Muscle layer of duodenum (tissue), 2 donors: Measurements from ENCODE around the gene TUBB2A.
A peak's percentile ranks its signal among the peaks of the same experiment; 100 is the strongest.
"Not testable (repeated sequence)": the region's sequence is repeated elsewhere in the genome, so short reads cannot be mapped to it uniquely, and the experiment has no call there.

ENCODE experiments used
- H3K27ac ChIP-seq: one replicate; pipeline ENCODE4 v1.7.0; 2013; ENCODE audit warnings: mild to moderate bottlenecking, low read length
- H3K27me3 ChIP-seq: one replicate; pipeline ENCODE4 v1.7.0; 2013; ENCODE audit warnings: low read depth, mild to moderate bottlenecking, control low read depth, low read length
- H3K36me3 ChIP-seq, 2 donors: one replicate each; pipeline ENCODE4 v1.7.0; 2013; ENCODE audit warnings: low read length in 2 of 2, control low read depth in 1 of 2, mild to moderate bottlenecking in 1 of 2; ENCODE audit not compliant: insufficient read depth in 2 of 2, control insufficient read depth in 1 of 2
- H3K4me1 ChIP-seq, 2 donors: one replicate each; pipeline ENCODE4 v1.7.0; 2013; ENCODE audit warnings: low read length in 2 of 2, mild to moderate bottlenecking in 2 of 2, control low read depth in 1 of 2, moderate library complexity in 1 of 2; ENCODE audit not compliant: insufficient read depth in 2 of 2, control insufficient read depth in 1 of 2
- H3K4me3 ChIP-seq, 2 donors: one replicate each; pipeline ENCODE4 v1.7.0; 2013; ENCODE audit warnings: low read length in 2 of 2, low read depth in 1 of 2, mild to moderate bottlenecking in 1 of 2
- H3K9me3 ChIP-seq, 2 donors: one replicate each; pipeline ENCODE4 v1.7.0; 2013; ENCODE audit warnings: low read length in 2 of 2, control low read depth in 1 of 2, mild to moderate bottlenecking in 1 of 2; ENCODE audit not compliant: control insufficient read depth in 1 of 2
- donor health status: healthy.

TUBB2A gene

GRCh38 chr6:3165631-3166534 is 8.5 kb upstream of the TUBB2A start:
- Histone ChIP-seq H3K27ac (no peak overlapping the region), H3K36me3 (no peaks in the 10 kb centered on the region), H3K27me3 (no peaks in the 10 kb centered on the region), H3K4me1 (no peaks in the 10 kb centered on the region), H3K4me3 (no peak overlapping the region), H3K9me3 (no peaks in the 10 kb centered on the region)

- Histone ChIP-seq H3K27ac (no peak overlapping the region), H3K9me3 (no peaks in the 10 kb centered on the region), H3K36me3 (no peaks in the 10 kb centered on the region), H3K27me3 (no peaks in the 10 kb centered on the region), H3K4me1 (no peaks in the 10 kb centered on the region), H3K4me3 (no peak overlapping the region)
Observed at GRCh38 chr6:3164388-3164787, 7.0 kb upstream of the TUBB2A start.

GRCh38 chr6:3163248-3163594 is 5.9 kb upstream of the TUBB2A start:
- Histone ChIP-seq H3K9me3 (no peaks in the 10 kb centered on the region), H3K36me3 (no peaks in the 10 kb centered on the region), H3K4me1 (no peaks in the 10 kb centered on the region), H3K27me3 (no peaks in the 10 kb centered on the region), H3K4me3 (peak overlapping the region; percentile 26 to 74), H3K27ac (peak overlapping the region; percentile 56)

GRCh38 chr6:3162565-3163247 is 5.4 kb upstream of the TUBB2A start:
- no peaks in the 10 kb centered on the region for H3K36me3 ChIP-seq
- H3K27ac ChIP-seq: peak overlapping the region; percentile 67
- peak overlapping the region; percentile 72 to 74 for H3K4me3 ChIP-seq
- no peaks in the 10 kb centered on the region for H3K9me3 ChIP-seq
- no peaks in the 10 kb centered on the region for H3K4me1 ChIP-seq
- no peaks in the 10 kb centered on the region for H3K27me3 ChIP-seq

GRCh38 chr6:3162067-3162497 is 4.7 kb upstream of the TUBB2A start:
- H3K27me3 ChIP-seq: no peaks in the 10 kb centered on the region
- H3K27ac ChIP-seq: peak overlapping the region; percentile 67
- H3K4me1 ChIP-seq: no peaks in the 10 kb centered on the region
- peak overlapping the region; percentile 72 to 74 for H3K4me3 ChIP-seq
- no peaks in the 10 kb centered on the region for H3K36me3 ChIP-seq
- no peaks in the 10 kb centered on the region for H3K9me3 ChIP-seq

- peak overlapping the region; percentile 90 for H3K27ac ChIP-seq
- no peak overlapping the region for H3K4me3 ChIP-seq
- H3K9me3 ChIP-seq: no peaks in the 10 kb centered on the region
- H3K27me3 ChIP-seq: no peaks in the 10 kb centered on the region
- peaks cover 0 to 5% of the 10 kb centered on the region in 2 donors for H3K4me1 ChIP-seq
- H3K36me3 ChIP-seq: peaks cover 0 to 3% of the 10 kb centered on the region in 2 donors
Observed at GRCh38 chr6:3159805-3160781, 2.7 kb upstream of the TUBB2A start.

- not testable (repeated sequence) for H3K27me3 ChIP-seq, H3K4me1 ChIP-seq, H3K9me3 ChIP-seq
- Histone ChIP-seq H3K36me3 (peaks cover 3 to 18% of the 10 kb centered on the region in 2 donors), H3K27ac (peak overlapping the region; percentile 56), H3K4me3 (peak overlapping the region; percentile 85 to 86)
Observed at GRCh38 chr6:3156184-3157130, 887 bp downstream of the TUBB2A start.

- not testable (repeated sequence) for H3K9me3 ChIP-seq, H3K27ac ChIP-seq, H3K27me3 ChIP-seq, H3K4me3 ChIP-seq
- peaks cover 3 to 18% of the 10 kb centered on the region in 2 donors for H3K36me3 ChIP-seq
- peaks cover 0 to 10% of the 10 kb centered on the region in 2 donors for H3K4me1 ChIP-seq
Observed at GRCh38 chr6:3155416-3155815, 1.9 kb downstream of the TUBB2A start.

- no peak overlapping the region for H3K4me3 ChIP-seq
- no peak overlapping the region for H3K27ac ChIP-seq
- H3K36me3 ChIP-seq: peaks cover 9 to 31% of the 10 kb centered on the region in 2 donors
- no peaks in the 10 kb centered on the region for H3K9me3 ChIP-seq
- H3K27me3 ChIP-seq: no peaks in the 10 kb centered on the region
- H3K4me1 ChIP-seq: peaks cover 0 to 10% of the 10 kb centered on the region in 2 donors
Observed at GRCh38 chr6:3152689-3153088, 4.7 kb downstream of the TUBB2A start.

GRCh38 chr6:3151691-3152090 is 5.7 kb downstream of the TUBB2A start:
- no peak overlapping the region for H3K4me3 ChIP-seq
- no peaks in the 10 kb centered on the region for H3K9me3 ChIP-seq
- no peaks in the 10 kb centered on the region for H3K27me3 ChIP-seq
- peaks cover 0 to 10% of the 10 kb centered on the region in 2 donors for H3K4me1 ChIP-seq
- no peak overlapping the region for H3K27ac ChIP-seq
- peaks cover 11 to 35% of the 10 kb centered on the region in 2 donors for H3K36me3 ChIP-seq
